Esophagus muscularis mucosa (tissue), 4 donors: ENCODE measurements around the gene TTC7B.

ENCODE experiments used
- EP300 ChIP-seq: sonication (generic); formaldehyde crosslinking; IDR thresholded peaks from one replicate; pipeline ENCODE4 v1.6.1; 2017; ENCODE audit warnings: antibody characterized with exemption
- POLR2A ChIP-seq: fragments of 450-650 bp; IDR thresholded peaks from one replicate; pipeline ENCODE4 v1.6.1; 2017; ENCODE audit warnings: antibody characterized with exemption, moderate library complexity, mild to moderate bottlenecking, low read depth
- TF ChIP-seq, protein P1 (sequence below), 3 experiments: fragments of 200-600 bp in 2 of 3; fragments of 450-650 bp in 1 of 3; sonication (generic) in 2 of 3; IDR thresholded peaks; one replicate each; pipeline ENCODE4 v1.5.1; 2017 to 2019; ENCODE audit warnings: antibody characterized with exemption in 3 of 3, mild to moderate bottlenecking in 2 of 3, moderate library complexity in 1 of 3

DNA sequence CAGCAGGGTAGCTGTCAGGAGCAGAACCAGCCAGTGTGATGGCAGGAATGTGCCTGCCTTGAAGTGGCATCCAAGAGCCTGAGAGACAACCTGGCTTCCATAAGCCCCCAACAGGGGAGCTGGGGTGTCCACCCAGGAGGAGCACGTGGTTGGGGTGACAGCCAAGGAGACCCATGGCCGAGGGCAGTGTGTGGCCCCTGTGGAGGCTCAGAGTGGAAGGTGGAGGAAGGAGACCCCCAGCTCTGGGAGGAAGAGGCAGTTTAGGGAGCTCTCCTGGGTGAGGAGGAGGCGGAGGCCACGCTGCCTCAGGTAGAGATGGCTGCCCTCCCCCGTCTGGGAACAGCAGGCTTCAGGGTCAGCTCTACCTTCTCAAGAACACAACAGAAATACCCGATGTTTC lies 272.4 kb downstream of the TTC7B start:
- TF ChIP-seq, protein P1, sequence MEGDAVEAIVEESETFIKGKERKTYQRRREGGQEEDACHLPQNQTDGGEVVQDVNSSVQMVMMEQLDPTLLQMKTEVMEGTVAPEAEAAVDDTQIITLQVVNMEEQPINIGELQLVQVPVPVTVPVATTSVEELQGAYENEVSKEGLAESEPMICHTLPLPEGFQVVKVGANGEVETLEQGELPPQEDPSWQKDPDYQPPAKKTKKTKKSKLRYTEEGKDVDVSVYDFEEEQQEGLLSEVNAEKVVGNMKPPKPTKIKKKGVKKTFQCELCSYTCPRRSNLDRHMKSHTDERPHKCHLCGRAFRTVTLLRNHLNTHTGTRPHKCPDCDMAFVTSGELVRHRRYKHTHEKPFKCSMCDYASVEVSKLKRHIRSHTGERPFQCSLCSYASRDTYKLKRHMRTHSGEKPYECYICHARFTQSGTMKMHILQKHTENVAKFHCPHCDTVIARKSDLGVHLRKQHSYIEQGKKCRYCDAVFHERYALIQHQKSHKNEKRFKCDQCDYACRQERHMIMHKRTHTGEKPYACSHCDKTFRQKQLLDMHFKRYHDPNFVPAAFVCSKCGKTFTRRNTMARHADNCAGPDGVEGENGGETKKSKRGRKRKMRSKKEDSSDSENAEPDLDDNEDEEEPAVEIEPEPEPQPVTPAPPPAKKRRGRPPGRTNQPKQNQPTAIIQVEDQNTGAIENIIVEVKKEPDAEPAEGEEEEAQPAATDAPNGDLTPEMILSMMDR (IDR thresholded peaks at IDR 0.05), result no peak
- TF ChIP-seq EP300, result no peak
- no peak for TF ChIP-seq POLR2A
